ENCODE data around the gene SBK3.
"Not testable (repeated sequence)": the region's sequence is repeated elsewhere in the genome, so short reads cannot be mapped to it uniquely, and the experiment has no call there.

The SBK3 gene, protein sequence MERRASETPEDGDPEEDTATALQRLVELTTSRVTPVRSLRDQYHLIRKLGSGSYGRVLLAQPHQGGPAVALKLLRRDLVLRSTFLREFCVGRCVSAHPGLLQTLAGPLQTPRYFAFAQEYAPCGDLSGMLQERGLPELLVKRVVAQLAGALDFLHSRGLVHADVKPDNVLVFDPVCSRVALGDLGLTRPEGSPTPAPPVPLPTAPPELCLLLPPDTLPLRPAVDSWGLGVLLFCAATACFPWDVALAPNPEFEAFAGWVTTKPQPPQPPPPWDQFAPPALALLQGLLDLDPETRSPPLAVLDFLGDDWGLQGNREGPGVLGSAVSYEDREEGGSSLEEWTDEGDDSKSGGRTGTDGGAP

DNA sequence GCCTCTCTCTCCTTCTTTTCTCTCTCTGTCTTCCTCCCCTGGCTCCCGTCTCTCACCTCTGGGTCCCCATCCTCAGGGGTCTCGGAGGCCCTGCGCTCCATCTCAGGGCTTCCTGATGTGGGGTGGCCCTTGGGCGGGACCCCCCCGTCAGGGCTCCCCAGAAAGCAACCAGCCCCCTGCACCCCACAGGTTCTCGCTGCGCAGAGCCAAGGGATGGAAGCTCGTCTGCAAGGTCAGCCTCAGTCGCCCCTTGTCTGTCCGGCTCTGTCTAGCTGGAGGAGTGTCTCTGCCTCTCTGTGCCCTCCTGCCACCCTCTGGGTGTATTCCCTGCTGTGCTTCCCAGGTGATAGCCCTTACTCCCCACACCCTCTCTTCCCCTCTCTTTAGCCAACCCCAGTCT, at the start of gene SBK3:
TSS of gene SBK3 (minus strand) at position 101 of the 400 bp plus-strand sequence. CDS start at position 101, 0 bp downstream.
- DNase-seq: no peak

DNA sequence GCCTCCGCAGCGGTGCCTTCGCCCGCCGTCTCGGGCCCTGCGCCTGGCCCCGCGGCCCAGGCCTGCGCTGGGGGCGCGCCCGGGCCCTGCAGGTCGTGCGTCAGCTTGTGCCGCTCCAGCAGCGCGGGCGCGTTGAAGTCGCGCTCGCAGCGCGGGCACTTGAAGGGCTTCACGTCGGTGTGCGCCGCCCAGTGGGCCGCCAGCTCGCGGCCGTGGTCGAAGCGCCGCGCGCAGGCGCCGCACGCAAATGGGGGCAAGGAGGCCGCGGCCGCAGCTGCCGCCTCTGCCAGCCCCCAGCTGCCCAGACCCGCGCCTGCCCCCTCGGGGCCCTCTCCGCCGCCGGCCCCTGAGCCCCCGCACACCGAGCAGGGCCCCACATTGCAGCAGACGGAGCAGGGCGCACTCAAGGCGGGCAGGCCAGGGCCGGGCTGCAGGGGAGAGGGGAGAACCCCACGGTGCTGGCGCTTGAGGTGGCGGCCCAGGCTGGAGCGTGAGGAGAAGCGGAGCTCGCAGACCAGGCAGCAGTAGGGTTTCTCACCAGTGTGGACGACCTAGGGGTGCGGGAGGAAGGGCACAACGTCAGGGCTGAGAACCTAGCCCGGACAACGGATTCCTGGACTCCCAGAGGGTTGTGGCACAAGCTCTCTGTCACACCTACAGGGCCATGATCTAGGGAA, 47.9 kb upstream of the SBK3 start:
- no peak for DNase-seq

DNA sequence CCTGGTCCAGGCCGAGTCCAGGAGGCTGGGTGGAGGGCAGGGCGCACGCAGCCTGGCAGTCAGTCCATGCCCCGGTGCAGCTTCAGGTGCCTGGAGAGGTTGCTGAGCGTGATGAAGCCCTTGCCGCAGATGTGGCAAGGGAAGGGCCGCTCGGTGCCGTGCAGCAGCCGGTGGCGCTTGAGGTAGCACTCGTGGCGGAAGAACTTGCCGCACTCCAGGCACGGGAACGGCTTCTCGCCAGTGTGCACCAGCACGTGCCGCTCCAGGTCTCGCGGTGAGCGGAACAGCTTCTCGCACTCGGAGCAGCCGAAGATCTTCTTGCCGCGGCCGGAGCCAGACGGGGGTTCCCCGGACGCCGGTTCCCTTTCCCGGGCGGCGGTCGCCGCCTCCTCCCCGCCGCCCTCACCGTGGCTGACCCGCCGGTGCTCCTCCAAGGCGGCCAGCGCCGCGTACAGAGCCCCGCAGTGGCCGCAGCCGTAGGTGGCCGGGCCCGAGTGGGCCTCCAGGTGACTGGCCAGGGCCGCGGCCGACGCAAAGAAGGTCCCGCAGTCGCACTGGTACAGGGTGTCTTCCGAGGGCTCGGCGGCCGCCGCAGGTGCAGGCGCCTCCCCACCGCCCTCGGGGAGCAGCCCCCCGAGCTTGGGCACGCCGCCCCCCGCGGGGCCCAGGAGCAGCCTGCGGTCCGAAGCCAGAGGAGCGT, 47.2 kb upstream of the SBK3 start:
- no peak for DNase-seq

DNA sequence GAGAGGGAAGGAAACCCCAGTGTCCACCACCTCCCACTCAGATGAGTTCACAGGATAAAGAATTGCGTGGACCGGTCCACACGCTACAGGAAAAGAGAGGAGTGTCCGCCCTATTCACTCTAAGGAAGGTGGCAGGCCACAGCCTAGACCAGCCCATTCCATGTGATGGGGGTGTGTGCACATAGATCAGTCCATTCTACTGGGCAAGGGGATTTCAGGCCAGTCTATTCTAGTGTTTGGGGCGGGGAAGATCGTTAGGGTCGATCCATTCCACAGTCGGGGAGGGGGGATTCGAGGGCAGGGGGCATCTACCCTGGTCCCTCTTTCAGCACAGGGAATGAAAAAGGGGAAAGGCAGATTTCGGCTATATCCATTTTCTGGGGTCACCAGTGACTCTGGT, 46.2 kb upstream of the SBK3 start:
- no peak for DNase-seq

DNA sequence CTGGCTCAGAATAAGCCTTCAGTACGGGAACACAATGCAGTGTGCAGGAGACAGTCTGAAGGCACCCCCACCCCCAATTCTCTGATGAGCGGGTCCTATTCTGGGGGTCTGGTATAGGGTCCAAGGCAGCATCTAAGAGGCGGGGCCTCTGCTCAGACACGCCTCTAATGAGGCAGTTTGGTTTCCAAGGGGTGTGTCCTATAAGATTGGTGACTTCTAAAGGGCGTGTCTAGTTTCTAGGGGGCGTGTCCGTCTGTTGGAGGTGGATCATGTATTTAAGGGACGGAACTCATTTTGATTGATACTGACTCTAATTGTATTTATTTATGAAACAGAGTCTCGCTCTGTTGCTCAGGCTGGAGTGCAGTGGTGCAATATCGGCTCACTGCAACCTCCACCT, 45.3 kb upstream of the SBK3 start:
- DNase-seq: peak; percentile 29

DNA sequence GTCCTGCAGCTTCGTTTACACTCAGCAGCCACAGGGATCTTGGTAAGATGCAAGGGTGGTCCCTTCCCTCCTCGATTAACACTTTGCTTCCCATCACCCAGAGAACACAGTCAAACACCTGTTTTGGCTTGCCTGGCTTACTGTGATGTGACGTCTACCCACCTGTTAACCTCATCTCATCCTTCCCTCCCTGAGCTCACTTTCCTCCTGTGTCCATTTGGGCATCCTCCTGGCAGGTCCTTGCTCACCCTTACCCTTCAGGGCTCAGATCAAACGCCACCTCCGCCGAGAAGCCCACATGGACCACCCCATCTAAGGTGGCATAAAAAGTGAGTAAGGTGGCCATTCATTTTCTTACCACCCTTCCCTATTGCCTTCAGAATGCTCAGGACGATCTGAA, 44.8 kb upstream of the SBK3 start:
- no peak for DNase-seq

DNA sequence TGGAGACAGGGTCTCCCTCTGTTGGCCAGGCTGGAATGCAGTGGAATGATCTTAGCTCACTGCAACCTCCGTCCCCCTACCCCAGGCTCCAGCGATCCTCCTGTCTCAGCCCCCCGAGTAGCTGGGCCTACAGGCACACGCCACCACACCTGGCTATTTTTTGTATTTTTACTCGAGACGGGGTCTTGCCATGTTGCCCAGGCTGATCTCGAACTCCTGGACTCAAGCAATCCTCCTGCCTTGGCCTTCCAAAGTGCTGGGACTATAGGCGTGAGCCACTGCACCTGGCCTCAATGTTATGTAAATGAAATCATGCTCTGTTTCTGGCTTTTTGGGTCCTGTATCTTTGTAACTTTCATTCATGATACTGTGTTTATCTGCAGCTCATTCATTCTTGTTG, 43.4 kb upstream of the SBK3 start:
- DNase-seq: no peak

DNA sequence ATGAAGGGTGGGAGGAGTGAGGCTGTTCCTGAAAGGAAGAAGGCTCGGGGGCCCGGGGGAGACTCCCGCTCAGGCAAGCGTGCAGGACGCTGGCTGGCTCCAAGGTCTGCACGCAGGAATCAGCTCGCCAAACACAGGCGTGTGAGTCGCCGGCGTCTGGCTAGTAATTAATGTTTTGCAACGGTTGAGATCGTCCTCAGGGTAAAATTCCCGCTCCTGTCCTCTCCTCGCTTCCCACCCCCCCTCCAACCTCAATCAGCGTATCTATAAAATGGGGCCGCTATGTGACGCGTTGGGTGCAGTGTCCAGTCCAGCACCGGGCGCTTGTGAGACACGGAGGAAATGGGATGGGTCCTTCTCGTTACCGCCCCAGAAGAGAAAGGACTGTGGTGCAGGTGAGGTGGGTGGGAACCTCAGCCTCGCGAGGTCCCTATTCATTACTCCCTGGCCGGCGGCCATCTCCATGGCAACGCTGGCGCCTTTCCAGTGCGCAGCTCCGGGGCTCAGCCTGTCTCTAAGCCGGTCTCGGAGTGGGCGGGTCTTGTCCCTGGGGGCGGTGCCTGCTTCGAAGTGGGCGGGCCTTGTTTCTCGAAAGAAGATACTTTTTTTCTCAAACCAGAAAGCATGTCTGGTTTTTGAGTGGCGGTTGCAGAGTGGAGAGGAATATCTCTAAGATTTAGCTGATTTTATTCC, 41.8 kb upstream of the SBK3 start:
- DNase-seq: peak; percentile 88

DNA sequence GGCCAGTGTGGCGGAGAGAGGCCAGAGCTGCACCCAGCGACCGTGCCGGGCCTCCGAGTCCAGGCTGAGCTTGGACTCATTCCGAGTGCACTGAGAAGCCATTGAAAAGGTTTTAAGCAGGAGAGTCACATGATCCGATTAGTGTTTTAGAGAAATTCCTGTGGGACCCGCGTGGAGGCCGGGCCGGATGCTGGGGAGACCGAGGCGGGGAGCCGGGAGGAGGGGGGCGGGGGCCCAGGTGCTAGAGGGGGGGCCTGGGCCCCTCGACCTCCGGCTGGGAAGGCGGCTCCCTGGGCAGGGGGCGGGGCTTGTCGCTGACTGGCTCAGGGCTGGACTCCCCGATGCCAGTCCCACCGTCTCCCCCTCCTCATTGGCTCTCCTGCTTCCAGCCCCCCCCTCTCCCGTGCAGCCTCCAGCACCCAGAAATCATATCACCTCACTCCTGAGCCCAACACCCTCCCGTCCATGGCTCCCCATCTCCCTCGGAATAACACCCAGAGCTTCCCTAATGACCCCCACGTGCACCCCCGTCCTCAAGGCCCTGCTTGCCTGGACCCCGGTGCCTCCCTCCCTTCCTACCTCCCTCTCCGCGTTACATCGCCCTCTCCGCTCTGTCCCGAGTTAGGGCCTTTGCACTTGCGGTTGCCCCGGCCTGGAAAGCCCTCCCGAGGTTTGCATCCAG, 40.5 kb upstream of the SBK3 start:
- DNase-seq: peak; percentile 24

DNA sequence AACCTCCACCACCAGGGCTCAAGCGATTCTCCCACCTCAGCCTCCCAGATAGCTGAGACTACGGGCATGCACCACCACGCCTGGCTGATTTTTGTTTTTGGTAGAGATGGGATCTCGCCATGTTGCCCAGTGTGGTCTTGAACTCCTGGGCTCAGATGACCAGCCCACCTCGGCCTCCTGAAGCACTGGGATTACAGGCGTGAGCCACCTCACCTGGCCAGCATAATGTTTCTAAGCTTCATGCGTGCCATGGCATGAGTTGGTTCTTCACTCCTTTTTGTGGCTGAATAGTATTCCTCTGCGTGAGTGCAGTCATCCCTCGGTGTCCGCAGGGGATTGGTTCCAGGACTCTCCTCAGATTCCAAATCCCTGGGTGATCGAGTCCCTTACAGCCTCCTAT, 39.5 kb upstream of the SBK3 start:
- no peak for DNase-seq

DNA sequence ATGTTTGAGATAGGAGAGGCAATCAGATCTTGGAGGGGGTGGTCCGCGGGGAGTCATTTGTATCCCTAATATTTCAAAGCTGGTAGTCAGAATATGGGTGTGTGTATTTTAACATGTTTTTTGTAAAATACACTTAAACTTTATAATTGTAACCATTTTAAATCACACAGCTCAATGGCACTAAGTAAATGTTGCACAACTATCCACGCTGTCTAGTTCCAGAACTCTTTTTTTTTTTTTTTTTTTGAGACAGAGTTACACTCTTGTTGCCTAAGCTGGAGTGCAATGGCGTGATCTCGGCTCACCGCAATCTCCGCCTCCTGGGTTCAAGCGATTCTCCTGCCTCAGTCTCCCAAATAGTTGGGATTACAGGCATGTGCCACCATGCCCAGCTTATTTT, 38.6 kb upstream of the SBK3 start:
- not testable (repeated sequence) for DNase-seq

DNA sequence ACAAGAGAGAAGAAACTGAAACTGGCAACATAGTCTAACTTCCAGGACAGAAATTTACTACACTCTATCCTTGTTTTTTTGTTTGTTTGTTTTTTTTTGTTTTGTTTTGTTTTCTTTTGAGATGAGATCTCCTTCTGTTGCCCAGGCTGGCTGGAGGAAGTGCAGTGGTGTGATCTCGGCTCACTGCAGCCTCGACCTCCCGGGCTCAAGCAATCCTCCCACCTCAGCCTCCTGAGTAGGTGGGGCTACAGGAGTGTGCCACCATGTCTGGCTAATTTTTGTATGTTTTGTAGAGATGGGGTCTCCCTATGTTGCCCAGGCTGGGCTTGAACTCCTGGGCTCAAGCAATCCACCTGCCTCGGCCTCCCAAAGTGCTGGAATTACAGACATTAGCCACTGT, 36.9 kb upstream of the SBK3 start:
- not testable (repeated sequence) for DNase-seq

DNA sequence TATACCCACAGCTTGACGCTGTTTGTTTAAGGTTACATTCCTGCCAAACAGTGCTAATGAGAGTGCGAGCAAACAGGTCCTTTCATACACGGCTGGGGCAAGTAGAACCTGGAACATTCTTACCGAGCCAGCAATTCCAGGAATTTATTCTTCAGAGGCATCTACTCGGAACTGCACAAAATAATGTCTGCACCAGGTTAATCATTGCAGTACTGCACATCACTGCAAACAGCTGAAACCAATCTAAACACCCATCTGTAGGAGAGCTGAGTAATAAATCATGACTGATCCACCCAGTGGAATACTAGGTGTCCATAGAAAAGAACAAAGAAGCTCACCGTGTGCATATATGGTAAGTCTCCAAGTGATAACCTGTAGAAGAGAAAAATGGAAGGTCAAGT, 36.5 kb upstream of the SBK3 start:
- no peak for DNase-seq

DNA sequence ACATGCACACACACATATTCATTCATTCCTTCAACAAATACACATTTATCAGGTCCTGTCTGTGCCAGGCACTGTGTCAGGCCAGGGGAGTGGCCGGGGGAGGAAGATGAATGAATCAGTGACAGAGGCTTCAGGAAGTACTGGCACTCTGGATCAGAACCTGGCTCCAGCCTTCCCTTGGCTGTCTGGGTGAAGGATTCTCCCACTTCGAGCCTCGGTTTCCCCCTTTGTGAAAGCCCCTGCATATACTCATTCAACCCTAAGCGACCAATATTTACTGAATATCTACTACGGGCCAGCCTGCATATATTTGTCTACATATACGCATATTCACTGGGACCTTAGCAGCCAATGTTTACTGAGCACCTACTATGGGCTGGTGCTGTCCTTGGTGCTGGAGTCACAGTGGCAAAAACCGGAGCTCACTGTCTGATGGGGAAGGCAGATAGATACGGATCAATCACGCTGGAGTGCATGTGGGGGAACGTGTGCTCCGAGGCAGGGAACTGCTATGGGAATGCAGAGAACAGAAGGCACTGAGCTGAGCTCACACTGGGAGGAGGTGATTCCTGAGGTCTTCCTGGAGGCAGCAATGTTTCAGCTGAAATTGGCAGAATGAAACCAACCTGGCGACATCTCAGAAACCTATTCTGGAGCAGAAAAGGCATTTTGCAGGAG, 35.9 kb upstream of the SBK3 start:
- peak; percentile 21 for DNase-seq

DNA sequence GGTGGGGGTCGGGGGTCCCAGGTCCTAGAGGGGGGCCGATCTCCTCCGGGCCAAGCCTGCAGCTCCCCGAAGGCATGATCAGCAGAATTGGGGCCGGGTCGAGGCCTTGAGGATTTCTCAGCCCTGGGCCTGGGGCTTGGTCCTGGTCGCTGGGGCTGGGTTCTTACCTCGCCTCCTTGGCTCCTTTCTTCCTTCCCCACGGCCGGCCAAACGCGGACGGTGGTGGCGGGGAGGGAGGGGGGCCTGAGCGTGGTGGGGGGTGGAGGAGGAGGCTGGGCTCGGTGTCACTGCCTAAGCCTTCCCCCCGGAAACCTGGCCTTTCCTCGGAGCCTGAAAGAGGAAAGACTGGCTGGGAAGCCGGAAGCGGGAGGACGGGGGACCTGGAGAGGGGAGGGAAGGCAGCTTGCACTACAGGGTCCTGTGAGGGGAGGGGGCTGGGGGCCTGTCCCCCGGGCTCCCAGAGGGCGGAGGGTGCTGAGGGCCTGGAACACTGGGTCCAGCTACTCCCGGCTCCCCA, 35.3 kb upstream of the SBK3 start, which contains the start of gene ZNF579:
TSS of gene ZNF579 (minus strand) at position 221 of the 517 bp plus-strand sequence. CDS start 1,209 bp downstream, outside the sequence.
- peak; percentile 85 for DNase-seq

DNA sequence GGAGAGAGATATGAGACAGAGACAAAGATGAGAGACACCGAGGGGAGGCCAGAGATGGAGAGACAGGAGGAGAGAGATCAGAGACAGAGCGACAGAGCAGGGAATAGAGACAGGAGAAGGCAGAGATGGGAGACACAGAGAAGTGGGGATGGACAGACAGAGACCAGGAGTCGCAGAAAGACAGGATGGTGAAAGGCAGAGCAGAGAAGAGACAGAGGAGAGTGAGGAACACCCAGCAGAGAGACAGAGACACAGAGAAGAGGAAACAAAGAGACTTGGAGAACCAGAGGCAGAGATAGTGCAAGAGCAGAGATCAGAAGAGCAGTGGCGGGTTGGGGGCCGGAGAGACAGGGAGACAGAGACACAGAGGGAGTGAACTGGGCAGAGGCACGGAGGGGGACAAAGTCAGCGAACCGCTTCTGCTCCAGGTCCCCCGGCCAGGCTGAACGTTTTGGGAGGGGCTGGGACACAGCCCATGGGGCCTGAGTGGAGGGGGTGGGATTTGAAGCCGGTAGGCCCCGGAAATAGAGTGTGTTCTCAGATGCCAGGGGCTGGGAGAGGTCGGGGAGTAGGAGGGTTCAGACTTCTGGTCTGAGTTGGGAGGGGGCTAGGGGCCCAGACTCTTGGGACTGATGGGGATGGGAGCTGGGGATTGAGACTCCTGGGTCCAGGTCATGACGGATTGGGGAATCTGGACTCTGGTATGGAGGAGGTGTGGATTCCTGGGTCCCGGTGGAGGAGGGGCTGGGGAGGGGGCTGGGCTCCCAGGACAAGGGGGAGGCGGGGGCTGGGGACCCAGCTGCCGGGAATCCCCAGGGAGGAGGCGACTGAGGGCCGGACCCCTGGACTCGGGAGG, 34.7 kb upstream of the SBK3 start:
- DNase-seq: no peak

DNA sequence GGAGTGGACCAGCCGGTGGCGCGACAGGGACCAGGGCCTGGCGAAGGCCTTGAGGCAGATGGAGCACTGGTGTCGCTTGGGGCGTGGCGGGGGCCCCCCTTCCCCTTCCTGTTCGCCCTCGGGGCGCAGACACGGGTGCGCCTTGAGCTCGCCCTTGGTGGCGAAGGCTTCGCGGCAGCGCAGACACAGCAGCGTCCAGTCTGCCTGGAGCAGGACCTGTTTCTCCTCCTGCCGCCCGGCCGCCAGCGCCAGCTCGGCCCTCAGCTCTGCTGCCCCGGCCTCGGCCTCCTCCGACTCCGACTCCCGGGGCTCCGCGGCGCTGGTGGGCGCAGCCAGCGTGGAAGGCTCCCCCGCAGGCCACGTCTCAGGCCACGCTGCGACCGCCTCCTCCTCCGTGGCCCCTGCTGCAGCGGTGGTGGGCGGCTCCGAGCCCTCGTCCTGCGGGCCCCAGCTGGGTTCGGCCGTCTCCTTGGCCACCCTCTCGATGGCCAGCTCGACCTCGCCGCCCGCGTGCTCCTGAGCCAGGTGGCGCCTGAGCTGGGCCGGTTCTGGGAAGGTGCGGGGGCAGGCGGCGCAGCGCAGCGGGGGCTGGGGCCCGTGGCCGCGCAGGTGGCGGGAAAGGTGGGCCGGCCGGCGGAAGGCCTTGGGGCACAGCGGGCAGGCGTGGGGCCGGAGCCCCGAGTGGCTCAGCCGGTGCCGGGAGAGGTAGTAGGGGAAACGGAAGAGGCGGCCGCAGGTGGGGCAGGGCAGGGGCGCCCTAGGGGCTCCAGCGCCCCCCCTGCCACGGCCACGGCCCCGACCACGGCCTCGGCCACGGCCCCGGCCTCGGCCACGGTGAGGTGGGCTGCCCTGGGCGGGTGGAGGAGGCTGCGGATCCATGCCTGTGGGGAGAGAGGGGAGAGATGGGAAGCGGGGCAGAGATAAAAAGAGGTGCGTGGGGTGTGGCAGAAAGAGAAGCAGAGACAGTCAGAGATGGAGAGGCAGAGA, 33.7 kb upstream of the SBK3 start:
- DNase-seq: no peak

DNA sequence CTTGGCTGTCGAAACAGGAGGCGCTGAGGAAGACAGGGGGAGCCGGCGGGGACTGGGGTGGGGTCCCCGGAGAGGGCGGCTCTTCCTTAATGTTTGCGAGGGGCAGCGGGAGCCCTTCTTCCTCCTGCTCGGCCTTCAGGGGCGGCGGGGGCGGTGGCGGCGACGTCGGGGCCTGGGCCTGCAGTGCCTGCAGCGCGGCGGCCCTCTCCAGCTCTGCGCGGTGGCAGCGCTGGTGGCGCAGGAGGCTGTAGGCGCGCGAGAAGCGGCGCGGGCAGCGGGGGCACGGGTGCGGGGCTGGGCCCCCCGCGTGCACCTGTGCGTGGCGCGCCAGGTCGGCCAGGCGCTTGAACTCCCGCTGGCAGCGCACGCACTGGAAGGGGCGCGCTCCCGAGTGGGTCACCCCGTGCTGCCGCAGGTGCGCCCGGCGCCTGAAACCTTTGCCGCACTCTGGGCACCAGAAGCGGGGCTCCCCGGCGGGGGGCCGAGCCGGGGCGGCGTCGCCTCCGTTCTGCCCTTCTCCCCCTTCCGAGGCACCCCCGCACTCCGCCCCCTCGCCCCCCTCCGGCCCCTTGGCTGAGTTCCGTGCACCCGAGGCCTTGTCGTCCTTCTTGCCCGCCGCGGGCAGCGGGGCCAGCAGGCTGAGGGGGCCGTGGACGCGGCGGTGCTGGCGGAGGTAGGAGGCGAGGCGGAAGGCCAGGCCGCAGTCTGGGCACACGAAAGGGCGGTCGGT, 32.9 kb upstream of the SBK3 start:
- no peak for DNase-seq

DNA sequence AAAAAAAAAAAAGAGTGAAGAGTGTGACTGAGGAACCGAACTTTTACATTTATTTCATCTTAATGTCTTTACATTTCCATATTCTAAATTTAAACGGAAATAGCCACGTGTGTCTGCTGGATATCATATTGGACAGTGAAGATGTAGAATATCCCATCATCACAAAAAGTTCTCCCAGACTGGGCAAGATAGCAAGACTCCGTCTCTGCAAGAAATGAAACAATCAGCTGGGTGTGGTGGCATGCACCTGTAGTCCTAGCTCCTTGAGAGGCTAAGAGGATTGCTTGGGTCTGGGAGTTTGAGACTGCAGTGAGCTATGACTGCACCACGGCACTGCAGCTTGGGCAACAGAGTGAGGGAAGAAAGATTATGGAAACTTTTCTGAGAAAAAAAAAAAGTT, 31.4 kb upstream of the SBK3 start:
- no peak for DNase-seq
